Stomach (tissue), 4 donors: ENCODE data around the gene LRRC4C.

Experiments used
- EP300 ChIP-seq: sonication (generic); formaldehyde crosslinking; IDR thresholded peaks from one replicate; pipeline ENCODE4 v1.6.1; 2017; ENCODE audit warnings: antibody characterized with exemption
- POLR2A ChIP-seq, 4 donors: fragments of 450-650 bp; IDR thresholded peaks; one replicate each; pipeline ENCODE4 v1.6.1; 2016; ENCODE audit warnings: antibody characterized with exemption in 4 of 4, control low read depth in 2 of 4, mild to moderate bottlenecking in 1 of 4, moderate library complexity in 1 of 4
- POLR2AphosphoS5 ChIP-seq, 3 donors: sonication (generic); formaldehyde crosslinking; IDR thresholded peaks; one replicate each; pipeline ENCODE4 v1.6.1; 2016; ENCODE audit warnings: antibody characterized with exemption in 3 of 3
- TF ChIP-seq, protein P1 (sequence below), 7 experiments: fragments of 450-650 bp in 4 of 7; fragments of 200-600 bp in 3 of 7; sonication (generic) in 3 of 7; IDR thresholded peaks; one replicate each; pipeline ENCODE4 v1.5.1; 2016 to 2019; ENCODE audit warnings: antibody characterized with exemption in 7 of 7, control low read depth in 2 of 7, mild to moderate bottlenecking in 1 of 7

DNA sequence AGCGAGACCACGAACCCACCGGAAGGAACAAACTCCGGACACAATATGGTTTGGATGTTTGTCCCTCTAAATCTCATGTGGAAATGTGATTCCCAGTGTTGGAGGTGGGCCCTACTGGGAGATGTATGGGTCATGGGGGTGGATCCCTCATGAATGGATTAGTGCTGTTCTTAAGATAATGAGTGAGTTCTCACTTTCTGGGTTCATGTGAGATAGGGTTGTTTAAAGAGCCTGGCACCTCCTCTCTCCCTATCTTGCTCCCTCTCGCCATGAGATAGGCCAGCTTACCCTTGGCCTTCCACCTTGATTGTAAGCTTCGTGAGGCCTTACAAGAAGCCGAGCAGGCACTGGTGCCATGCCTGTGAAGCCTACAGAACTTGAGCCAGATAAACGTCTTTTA, 184.6 kb downstream of the LRRC4C start:
- TF ChIP-seq POLR2AphosphoS5 (IDR thresholded peaks at IDR 0.05) = no peak
- no peak for TF ChIP-seq EP300
- TF ChIP-seq, protein P1, sequence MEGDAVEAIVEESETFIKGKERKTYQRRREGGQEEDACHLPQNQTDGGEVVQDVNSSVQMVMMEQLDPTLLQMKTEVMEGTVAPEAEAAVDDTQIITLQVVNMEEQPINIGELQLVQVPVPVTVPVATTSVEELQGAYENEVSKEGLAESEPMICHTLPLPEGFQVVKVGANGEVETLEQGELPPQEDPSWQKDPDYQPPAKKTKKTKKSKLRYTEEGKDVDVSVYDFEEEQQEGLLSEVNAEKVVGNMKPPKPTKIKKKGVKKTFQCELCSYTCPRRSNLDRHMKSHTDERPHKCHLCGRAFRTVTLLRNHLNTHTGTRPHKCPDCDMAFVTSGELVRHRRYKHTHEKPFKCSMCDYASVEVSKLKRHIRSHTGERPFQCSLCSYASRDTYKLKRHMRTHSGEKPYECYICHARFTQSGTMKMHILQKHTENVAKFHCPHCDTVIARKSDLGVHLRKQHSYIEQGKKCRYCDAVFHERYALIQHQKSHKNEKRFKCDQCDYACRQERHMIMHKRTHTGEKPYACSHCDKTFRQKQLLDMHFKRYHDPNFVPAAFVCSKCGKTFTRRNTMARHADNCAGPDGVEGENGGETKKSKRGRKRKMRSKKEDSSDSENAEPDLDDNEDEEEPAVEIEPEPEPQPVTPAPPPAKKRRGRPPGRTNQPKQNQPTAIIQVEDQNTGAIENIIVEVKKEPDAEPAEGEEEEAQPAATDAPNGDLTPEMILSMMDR (IDR thresholded peaks at IDR 0.05) = no peak
- TF ChIP-seq POLR2A (IDR thresholded peaks at IDR 0.05) = no peak
